ENCODE measurements around the gene UBXN1. TPM values are rescaled to one million over a fixed set of nuclear protein-coding genes. Genes with fewer than 3 reads are reported as not detected.
"Not testable (repeated sequence)": the region's sequence is repeated elsewhere in the genome, so short reads cannot be mapped to it uniquely, and the experiment has no call there.

Gene UBXN1
- total RNA-seq, 2 donors from 2014 or later: 66.9 to 88.9 TPM

DNA sequence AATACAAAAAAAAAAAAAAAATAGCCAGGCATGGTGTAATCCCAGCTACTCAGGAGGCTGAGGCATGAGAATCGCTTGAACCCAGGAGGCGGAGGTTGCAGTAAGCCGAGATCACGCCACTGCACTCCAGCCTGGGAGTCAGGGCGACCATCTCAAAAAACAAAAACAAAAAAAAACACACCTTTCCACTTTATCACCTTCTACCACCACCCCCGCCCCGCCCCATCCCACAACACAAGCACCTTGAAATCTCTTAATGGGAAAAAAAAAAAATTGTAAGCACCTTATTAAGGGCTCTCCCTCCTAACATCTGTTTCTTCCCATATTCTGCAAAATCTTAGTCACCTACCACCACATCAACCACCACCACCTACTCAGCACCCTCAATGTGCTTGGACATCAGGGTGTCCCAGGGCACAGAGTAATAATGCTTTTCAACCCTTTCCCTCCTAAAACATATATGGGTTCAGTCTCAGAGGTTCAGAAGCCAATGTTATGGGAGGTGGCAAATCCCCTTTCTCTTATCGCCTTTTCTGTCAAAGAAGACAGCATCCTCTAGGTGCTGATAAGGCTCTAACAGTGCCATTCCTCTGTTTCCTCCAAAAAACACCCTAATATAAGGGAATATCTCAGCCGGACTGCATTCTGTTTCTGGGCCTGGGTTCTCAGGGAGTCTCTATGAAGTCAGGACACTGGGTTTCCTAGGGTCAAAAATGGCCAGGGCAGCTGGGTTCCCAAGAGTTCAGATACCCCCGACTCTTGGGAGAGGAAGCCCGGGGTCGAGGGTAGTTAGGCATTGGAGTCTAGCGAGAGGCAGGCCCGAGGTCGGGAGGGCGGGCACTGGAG, 26.5 kb downstream of the UBXN1 start:
- ATAC-seq: no peak
- intact Hi-C loops (cut with DNase I, micrococcal nuclease): no loop called here
- DNase-seq: no peak

DNA sequence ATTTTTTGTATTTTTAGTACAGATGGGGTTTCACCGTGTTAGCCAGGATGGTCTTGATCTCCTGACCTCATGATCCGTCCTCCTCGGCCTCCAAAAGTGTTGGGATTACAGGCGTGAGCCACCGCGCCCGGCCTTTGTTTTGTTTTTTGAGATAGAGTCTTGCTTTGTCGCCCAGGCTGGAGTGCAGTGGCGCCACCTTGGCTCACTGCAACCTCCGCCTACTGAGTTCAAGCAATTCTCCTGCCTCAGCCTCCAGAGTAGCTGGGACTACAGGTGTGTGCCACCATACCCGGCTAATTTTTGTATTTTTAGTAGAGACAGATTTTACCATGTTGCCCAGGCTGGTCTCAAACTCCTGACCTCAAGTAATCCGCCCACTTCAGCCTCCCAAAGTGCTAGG, 28.6 kb downstream of the UBXN1 start:
- intact Hi-C loops (cut with DNase I, micrococcal nuclease); DNase-seq; ATAC-seq: not testable (repeated sequence)

DNA sequence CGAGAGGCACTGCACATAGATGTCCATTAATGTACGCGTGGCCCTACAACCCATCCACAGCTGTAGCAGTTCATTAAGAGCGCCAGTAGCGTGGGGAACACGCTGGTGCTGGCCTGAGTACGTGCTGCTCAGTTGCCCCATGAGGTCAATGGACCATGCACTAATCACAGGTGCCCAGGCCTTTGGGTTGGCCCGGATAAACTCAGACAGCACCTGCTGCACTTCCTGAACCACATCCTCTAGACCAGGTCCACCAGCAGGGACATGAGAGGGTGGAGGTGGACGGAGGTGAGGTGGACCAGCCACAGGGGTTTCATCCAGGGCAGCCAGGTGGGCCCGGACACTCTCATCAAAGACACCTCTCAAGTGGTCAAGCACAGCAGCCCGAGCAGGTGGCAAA, 29.4 kb downstream of the UBXN1 start:
- DNase-seq (no peak), ATAC-seq (no peak)
- intact Hi-C loops (cut with DNase I, micrococcal nuclease): no loop called here

DNA sequence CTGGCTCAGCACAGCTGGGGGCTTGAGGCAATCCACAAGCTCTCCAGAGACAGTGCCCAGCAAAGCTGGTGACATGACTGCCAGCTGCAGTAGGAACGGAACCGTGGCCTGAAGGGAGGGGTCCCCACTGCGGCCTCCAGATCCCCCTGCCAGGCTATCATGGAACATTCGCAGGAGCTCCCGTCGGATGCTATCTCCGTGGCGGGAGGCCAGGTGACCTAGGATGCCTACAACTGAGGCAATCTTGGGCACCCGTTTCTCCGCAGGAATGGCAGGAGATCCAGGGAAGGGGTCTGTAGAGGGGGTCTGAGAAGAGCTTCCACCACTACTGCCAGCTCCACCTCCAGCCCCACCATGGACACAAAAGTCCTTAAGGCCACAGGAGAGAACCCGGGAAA, 29.9 kb downstream of the UBXN1 start:
- DNase-seq: no peak
- intact Hi-C loops (cut with DNase I, micrococcal nuclease): no loop called here
- no peak for ATAC-seq

DNA sequence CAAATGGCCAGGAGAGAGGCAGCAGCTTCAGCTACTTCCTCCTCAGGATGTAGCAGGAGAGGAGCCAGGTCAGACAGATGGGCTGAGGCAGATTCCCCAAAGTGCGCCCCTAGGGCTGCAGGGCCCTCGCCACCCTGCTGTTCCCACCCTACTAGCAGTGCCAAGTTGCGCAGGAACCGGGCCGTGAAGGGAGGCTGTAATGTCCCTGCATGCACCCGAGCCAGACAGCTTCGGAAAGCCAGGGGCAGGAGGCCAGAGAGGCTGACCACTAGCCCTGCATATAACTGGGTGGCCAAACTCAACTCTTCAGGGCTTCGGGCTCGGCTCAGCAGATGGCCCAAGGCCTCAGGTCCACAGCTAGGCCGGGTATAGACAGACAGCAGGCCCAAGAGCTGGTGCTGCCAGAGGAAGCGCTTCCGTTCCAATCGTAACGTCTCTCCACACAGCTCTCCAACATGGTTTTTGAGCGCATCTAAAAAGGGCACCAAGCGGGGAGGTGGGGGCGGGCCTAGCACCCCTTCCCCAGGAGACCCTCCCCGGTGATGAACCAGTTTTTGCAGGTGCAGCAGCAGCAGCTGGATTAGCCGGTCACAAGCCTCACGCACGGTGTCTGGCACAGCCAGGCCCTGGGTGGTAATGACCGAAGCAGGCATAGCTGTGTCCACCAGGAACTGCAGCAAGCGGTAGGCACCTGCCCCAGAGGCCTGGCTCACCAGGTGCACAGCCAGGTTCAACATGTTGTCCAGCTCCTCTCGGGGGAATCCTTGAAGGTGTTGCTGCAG, 30.5 kb downstream of the UBXN1 start:
- ATAC-seq: no peak
- DNase-seq: no peak
- intact Hi-C loops (cut with DNase I, micrococcal nuclease): no loop called here

DNA sequence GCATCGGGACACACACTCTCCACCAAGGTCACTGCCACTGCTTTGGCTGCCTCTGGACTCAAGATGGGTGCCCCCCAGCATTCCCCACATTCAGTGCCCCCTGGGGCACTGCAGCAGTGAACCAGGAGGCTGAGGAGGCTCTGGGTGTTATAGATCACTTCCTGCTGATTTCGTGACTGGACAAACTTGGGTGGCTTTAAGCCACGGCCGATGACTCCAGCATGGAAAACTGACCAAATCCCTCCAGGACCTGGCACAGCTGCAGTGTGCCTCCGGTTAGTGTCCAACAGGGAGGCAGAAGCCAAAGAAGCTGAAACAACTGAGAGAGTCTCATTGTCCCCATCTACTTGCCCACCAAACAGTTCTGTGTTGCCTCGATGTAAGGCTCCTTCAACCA, 31.3 kb downstream of the UBXN1 start:
- no peak for DNase-seq
- intact Hi-C loops (cut with DNase I, micrococcal nuclease): no loop called here
- no peak for ATAC-seq

DNA sequence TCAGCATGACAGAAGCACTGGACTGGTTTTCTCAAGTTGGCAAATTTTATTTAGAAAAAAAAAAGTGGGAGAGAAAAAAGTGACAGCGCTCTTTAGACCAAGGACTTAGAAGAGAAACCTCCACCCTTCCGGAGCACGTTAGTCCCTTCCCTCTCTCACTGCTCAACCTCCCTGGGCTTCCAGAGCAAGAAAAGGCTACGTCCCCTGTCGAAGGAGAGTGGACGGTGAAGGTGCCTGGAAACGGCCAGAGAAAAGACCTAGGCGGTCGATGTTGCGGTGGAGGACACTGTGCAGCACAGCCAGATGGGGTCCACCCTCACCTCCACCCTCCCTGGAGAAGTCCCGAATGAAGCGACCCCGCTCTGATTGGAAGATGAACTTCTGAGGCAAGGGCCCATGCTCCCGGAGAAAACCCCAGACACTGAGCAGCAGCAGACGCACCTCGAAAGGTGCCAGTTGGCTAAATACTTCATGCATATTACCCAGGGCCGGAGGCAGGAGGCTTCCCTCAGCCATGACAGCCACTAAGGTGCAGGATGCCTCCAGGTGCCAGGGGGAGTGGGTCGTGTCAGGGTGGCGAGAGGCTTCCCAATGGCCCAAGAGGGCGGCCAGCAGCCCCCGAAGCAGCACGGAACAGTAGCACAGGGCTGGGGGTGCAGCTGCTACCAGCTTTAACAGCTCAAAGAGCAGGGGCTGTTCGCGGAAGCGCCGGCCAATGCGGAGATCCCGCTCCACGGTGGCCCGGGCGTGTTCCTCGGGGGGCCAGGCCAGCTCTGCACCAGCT, 31.9 kb downstream of the UBXN1 start:
- no peak for ATAC-seq
- intact Hi-C loops (cut with DNase I, micrococcal nuclease): no loop called here
- no peak for DNase-seq

DNA sequence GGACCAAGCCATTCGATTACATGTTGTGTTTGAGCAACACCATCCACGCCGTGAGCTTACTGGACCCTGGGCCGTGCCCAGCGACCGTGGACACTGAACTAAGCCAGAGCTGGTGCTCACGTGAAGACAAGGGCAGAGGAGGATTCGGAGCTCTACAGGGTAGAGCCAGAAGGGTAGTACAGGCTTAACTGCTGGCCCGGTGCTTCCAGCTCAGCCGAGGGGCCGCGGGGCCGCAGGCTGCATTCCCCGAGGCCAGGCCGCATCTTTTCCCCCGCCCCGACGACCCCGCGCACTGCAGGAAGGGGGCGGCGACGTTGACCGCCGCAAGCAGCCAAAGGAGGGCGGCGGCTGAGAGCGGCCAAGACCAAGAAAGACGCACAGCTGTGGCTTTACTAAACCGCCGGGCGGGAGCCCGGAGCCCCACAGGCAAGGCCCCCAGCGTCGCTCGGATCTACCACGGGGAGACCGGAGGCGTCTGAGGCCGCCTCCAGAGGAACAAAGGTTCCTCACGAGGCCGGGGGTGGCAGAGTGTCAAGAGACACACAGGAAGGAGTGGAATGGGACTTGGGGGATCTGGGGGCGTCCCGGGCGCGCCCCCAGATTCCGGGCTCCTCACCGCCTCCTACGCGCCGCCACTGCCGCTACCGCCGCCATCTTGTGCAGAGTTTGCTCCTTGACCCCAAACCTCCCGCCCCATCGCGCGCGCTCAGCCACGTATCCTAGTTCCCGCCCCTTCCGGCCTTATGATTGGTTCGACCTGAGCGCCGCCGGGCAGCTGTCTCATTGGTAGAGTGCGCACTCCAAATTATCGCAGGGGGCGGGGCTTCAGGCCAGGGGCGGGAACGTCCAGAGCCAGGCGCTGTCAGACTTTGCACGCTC, 32.7 kb downstream of the UBXN1 start, which contains the start of gene GANAB:
TSS of gene GANAB (minus strand) at position 668 of the 879 bp plus-strand sequence. CDS start at position 654, 14 bp downstream.
- DNase-seq (peak; percentile 99 to 100), ATAC-seq (peak; percentile 98)
- intact Hi-C loops (cut with DNase I, micrococcal nuclease): no loop called here

DNA sequence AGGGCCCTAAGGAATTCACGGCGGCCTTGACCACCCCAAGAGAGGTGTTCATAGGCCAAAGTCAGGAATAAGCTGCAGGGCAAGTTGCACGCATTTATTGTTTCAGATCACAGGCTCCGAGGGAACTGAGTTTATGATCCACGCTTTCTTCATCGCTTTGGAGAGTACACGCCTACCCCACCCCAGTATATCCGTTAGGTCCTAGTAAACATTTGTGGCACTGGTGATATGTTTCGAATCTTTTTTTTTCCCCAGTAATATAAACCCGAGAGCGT, 33.3 kb downstream of the UBXN1 start:
- peak; percentile 32 for ATAC-seq
- no peak for DNase-seq
- intact Hi-C loops (cut with DNase I, micrococcal nuclease): no loop called here

DNA sequence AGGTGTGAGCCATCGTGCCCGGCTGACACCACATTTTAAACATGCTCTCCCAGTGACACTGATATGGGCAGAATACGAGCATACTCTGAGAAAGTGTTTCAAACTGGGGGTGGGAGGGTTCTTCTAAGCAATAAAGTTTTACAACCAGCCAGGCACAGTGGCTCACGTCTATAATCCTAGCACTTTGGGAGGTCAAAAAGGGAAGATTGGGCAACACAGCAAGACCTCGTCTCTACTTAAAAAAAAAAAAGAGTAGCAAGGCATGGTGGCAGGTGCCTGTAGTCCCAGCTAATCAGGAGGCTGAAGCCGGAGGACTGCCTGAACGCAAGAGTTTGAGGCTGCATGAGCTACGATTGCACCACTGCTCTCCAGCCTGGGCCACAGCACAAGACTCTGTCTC, 34.7 kb downstream of the UBXN1 start:
- ATAC-seq: no peak
- no peak for DNase-seq
- intact Hi-C loops (cut with DNase I, micrococcal nuclease): no loop called here

DNA sequence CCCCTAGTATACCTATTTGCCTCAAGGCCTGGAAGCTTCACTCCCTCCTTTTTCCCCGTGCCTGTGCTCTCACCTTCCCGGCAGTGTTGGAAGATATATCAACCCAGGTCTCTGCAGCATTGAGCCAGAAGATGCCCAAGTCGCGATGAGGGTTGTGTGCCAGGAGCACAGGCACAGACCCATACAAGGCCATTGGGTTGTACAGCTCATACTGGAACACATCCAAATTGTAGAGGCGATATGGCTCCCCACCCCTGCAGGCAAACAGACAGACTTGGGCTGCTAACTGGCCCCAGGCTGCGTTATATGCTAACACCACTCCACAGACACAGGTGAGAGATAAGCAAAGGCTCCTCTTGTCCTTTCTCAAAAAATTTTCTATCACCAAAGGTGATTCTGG, 46.4 kb downstream of the UBXN1 start:
- DNase-seq: no peak
- intact Hi-C loops (cut with DNase I, micrococcal nuclease): no loop called here
- peak; percentile 51 for ATAC-seq

DNA sequence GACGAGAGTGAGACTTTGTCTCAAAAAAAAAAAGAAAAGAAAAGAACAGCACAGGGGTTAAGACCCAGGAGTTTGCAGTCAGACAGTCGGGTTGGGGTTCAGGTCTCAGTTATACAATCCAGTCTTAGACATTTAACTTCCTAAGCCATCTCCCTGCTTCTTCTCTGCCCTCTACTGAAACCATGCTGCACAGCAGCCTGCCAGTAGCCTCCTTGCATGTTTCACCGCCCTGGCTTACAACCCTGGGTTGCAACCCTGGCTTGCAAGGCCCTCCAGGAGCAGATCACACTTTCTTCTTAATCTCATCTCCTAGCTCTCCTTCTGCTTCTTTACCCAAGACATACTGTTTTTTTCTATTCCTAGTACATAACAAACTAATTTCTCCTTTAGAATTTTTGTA, 51.2 kb downstream of the UBXN1 start:
- intact Hi-C loops (cut with DNase I, micrococcal nuclease): no loop called here
- DNase-seq (no peak), ATAC-seq (no peak)

Other genes with a start within 250 kb of the UBXN1 start
- gene AHNAK, start 132.3 kb downstream of the UBXN1 start, total RNA-seq: 100 to 1,000 TPM; 629 to 631 TPM
- gene EEF1G, start 105.2 kb downstream of the UBXN1 start, total RNA-seq: 1,000 to 10,000 TPM; 1,192 to 1,207 TPM
- 10 to 100 TPM; 14.0 to 14.7 TPM for gene TUT1, start 87.5 kb downstream of the UBXN1 start, total RNA-seq
- 10 to 100 TPM; 84.5 to 96.6 TPM for gene MTA2, start 77.2 kb downstream of the UBXN1 start, total RNA-seq
- gene EML3, start 66.3 kb downstream of the UBXN1 start, total RNA-seq: 10 to 100 TPM; 45.4 to 57.9 TPM
- gene ROM1, start 65.8 kb downstream of the UBXN1 start, total RNA-seq: 1 to 10 TPM; 2.0 to 3.2 TPM
- 10 to 100 TPM; 27.0 to 28.8 TPM for gene B3GAT3, start 57.1 kb downstream of the UBXN1 start, total RNA-seq
- gene GANAB, start 32.5 kb downstream of the UBXN1 start, total RNA-seq: 100 to 1,000 TPM; 214 to 270 TPM
- 10 to 100 TPM; 16.6 to 17.1 TPM for gene INTS5, start 25.8 kb downstream of the UBXN1 start, total RNA-seq
- gene C11orf98, start 13.9 kb downstream of the UBXN1 start, total RNA-seq: 10 to 100 TPM; 53.9 to 65.0 TPM
- gene CSKMT, start 13.8 kb downstream of the UBXN1 start, total RNA-seq: 10 to 100 TPM; 14.0 to 15.1 TPM
- 10 to 100 TPM; 13.2 to 13.3 TPM for gene UQCC3, start 7.4 kb downstream of the UBXN1 start, total RNA-seq
- 10 to 100 TPM in 1 of 2 donors, 1 to 10 TPM in 1; 6.5 to 12.8 TPM for gene LBHD1, start 6.8 kb downstream of the UBXN1 start, total RNA-seq
- gene LRRN4CL, start 10.5 kb upstream of the UBXN1 start, total RNA-seq: 1 to 10 TPM; 2.2 to 3.6 TPM
- gene BSCL2, start 28.4 kb upstream of the UBXN1 start, total RNA-seq: 10 to 100 TPM; 38.8 to 53.2 TPM
- under 1 TPM in 1 of 2 donors, not detected in 1; 0.81 TPM for gene GNG3, start 28.6 kb upstream of the UBXN1 start, total RNA-seq
- gene HNRNPUL2, start 48.4 kb upstream of the UBXN1 start, total RNA-seq: 10 to 100 TPM; 47.5 to 54.2 TPM
- gene TTC9C, start 49.4 kb upstream of the UBXN1 start, total RNA-seq: 10 to 100 TPM; 27.3 to 34.9 TPM
- gene ZBTB3, start 75.1 kb upstream of the UBXN1 start, total RNA-seq: 10 to 100 TPM; 11.5 to 14.5 TPM
- gene POLR2G, start 82.5 kb upstream of the UBXN1 start, total RNA-seq: 10 to 100 TPM; 39.9 to 42.1 TPM
- 10 to 100 TPM; 16.9 to 18.3 TPM for gene TAF6L, start 92.3 kb upstream of the UBXN1 start, total RNA-seq
- 10 to 100 TPM; 50.9 to 58.2 TPM for gene TMEM179B, start 108.3 kb upstream of the UBXN1 start, total RNA-seq
- gene TMEM223, start 112.9 kb upstream of the UBXN1 start, total RNA-seq: 10 to 100 TPM; 18.5 to 22.6 TPM
- gene NXF1, start 126.4 kb upstream of the UBXN1 start, total RNA-seq: 10 to 100 TPM; 50.4 to 51.0 TPM
- 10 to 100 TPM; 37.7 to 39.6 TPM for gene STX5, start 153.0 kb upstream of the UBXN1 start, total RNA-seq
- gene TEX54, start 153.8 kb upstream of the UBXN1 start, total RNA-seq: not detected
- gene WDR74, start 160.5 kb upstream of the UBXN1 start, total RNA-seq: 10 to 100 TPM; 31.3 to 38.9 TPM
- gene SLC3A2, start 201.8 kb upstream of the UBXN1 start, total RNA-seq: 100 to 1,000 TPM in 1 of 2 donors, 10 to 100 TPM in 1; 98.8 to 107 TPM
- gene CHRM1, start 242.3 kb upstream of the UBXN1 start, total RNA-seq: under 1 TPM; 0.84 to 0.98 TPM